ENCODE measurements around the gene NEU1.

DNA sequence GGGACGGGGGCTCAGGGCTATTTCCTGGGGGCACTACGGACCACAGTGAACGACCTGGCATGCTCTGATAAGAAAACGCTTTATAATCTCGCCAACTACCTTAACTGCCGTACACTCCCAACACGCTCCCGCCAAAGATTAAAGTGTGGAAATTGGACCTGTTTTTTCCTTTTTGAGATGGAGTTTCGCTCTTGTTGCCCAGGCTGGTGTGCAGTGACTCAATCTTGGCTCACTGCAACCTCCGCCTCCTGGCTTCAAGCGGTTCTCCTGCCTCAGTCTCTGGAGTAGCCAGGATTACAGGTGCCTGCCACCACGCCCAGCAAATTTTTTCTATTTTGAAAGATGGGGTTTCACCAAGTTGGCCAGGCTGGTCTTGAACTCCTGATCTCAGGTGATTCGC lies 16.5 kb upstream of the NEU1 start:
- TF ChIP-seq, protein P1, sequence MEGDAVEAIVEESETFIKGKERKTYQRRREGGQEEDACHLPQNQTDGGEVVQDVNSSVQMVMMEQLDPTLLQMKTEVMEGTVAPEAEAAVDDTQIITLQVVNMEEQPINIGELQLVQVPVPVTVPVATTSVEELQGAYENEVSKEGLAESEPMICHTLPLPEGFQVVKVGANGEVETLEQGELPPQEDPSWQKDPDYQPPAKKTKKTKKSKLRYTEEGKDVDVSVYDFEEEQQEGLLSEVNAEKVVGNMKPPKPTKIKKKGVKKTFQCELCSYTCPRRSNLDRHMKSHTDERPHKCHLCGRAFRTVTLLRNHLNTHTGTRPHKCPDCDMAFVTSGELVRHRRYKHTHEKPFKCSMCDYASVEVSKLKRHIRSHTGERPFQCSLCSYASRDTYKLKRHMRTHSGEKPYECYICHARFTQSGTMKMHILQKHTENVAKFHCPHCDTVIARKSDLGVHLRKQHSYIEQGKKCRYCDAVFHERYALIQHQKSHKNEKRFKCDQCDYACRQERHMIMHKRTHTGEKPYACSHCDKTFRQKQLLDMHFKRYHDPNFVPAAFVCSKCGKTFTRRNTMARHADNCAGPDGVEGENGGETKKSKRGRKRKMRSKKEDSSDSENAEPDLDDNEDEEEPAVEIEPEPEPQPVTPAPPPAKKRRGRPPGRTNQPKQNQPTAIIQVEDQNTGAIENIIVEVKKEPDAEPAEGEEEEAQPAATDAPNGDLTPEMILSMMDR (IDR thresholded peaks at IDR 0.05) = no peak
- TF ChIP-seq EZH2 (IDR thresholded peaks at IDR 0.05; ENCODE audit: borderline replicate concordance, insufficient read depth, low read depth, low read length, poor library complexity, severe bottlenecking) = no peak
